GM18511 (cell line): ENCODE results near the gene CARS1.

Experiments used
- ATAC-seq: cut with Tn5 transposase; IDR thresholded peaks from one replicate; pipeline ENCODE4 v1.9.1; 2021; ENCODE audit warnings: mild to moderate bottlenecking, moderate library complexity; ENCODE audit not compliant: unreplicated experiment

CARS1 gene

GRCh38 chr11:3010521-3011275, 46.5 kb downstream of the CARS1 start:
- no peak for ATAC-seq

GRCh38 chr11:3010004-3010403, 47.2 kb downstream of the CARS1 start:
- no peak for ATAC-seq

GRCh38 chr11:3009481-3009880, 47.7 kb downstream of the CARS1 start:
- ATAC-seq: no peak

GRCh38 chr11:3008746-3009336, 48.4 kb downstream of the CARS1 start:
- ATAC-seq: no peak

GRCh38 chr11:3007404-3008010, 49.7 kb downstream of the CARS1 start:
- ATAC-seq: no peak

- no peak for ATAC-seq
These were observed 50.5 kb downstream of the CARS1 start for GRCh38 chr11:3006505-3007260.

- no peak for ATAC-seq
These were observed 52.7 kb downstream of the CARS1 start for GRCh38 chr11:3004481-3004880.

- ATAC-seq: no peak
These were observed 53.6 kb downstream of the CARS1 start for GRCh38 chr11:3003396-3004231.

GRCh38 chr11:3002871-3003270, 54.4 kb downstream of the CARS1 start:
- no peak for ATAC-seq

- no peak for ATAC-seq
These were observed 54.8 kb downstream of the CARS1 start for GRCh38 chr11:3002351-3002861.

GRCh38 chr11:3001496-3001895, 55.7 kb downstream of the CARS1 start:
- no peak for ATAC-seq

GRCh38 chr11:3000032-3000961, 56.9 kb downstream of the CARS1 start:
- ATAC-seq: no peak

- ATAC-seq: no peak
These were observed 57.7 kb downstream of the CARS1 start for GRCh38 chr11:2999464-2999998.

GRCh38 chr11:2998073-2998850, 59.0 kb downstream of the CARS1 start:
- ATAC-seq: no peak

- ATAC-seq: no peak
These were observed 59.8 kb downstream of the CARS1 start for GRCh38 chr11:2997406-2997805.

- ATAC-seq: no peak
These were observed 60.2 kb downstream of the CARS1 start for GRCh38 chr11:2996976-2997375.

GRCh38 chr11:2995893-2996554, 61.2 kb downstream of the CARS1 start:
- ATAC-seq: no peak

GRCh38 chr11:2995031-2995561, 62.1 kb downstream of the CARS1 start:
- no peak for ATAC-seq
